ENCODE results near the gene ZBTB1. TPM values are rescaled to one million over a fixed set of nuclear protein-coding genes. Genes with fewer than 3 reads are reported as not detected.
A peak's percentile ranks its signal among the peaks of the same experiment; 100 is the strongest.

The ZBTB1 gene
- total RNA-seq, 3 donors from 2014 or later (not counting 1 experiment from before 2014, with no cell fraction given) = 146 to 166 (median 151) TPM

GRCh38 chr14:64503434-64504309, 898 bp upstream of the ZBTB1 start, which contains the start of gene ZBTB25:
Gene ZBTB25, minus strand, starts transcription at chr14:64503838. Its CDS starts 13,305 bp downstream, at chr14:64490533.
- Histone ChIP-seq H3K4me3 (ENCODE audit: low read length) (peak within 1 kb of the TSS; percentile 99), H3K27ac (ENCODE audit: low read length) (peak within 1 kb of the TSS; percentile 100), H3K4me1 (ENCODE audit: control insufficient read depth, insufficient read depth, low read length) (peaks cover 42% of the 10 kb centered on the region), H3K9me3 (ENCODE audit: control insufficient read depth, insufficient read depth, low read length) (no peaks in the 10 kb centered on the region), H3K27me3 (ENCODE audit: control insufficient read depth, insufficient read depth, low read length) (no peaks in the 10 kb centered on the region), H3K36me3 (ENCODE audit: control insufficient read depth, insufficient read depth, low read length) (peaks cover 2% of the 10 kb centered on the region)
- Mint-ChIP-seq H3K9me3 (no peaks in the 10 kb centered on the region), H3K4me1 (peaks cover 66 to 73% of the 10 kb centered on the region in 2 donors), H3K27ac (peak within 1 kb of the TSS; percentile 99), H3K4me3 (peak within 1 kb of the TSS; percentile 98), H3K27me3 (ENCODE audit: low read depth in 2 of 2) (no peaks in the 10 kb centered on the region), H3K36me3 (no peaks in the 10 kb centered on the region)
- ATAC-seq = peak; percentile 67 to 85 (median 70)
- no peak for TF ChIP-seq CTCF (IDR thresholded peaks at IDR 0.05)
- DNase-seq = peak; percentile 96 to 99
- WGBS (ENCODE audit: insufficient coverage) = under 1% methylated on average over 87 of the region's 87 CpGs
- intact Hi-C loops (cut with micrococcal nuclease) = loop anchor here (1.0 to 10.0 kb wide), 5 partner anchors 36 to 201 kb away; partner anchors contain the start of genes AKAP5, HSPA2, MTHFD1 and PLEKHG3

- peak overlapping the region; percentile 98 for H3K4me3 Mint-ChIP-seq
- H3K9me3 ChIP-seq (ENCODE audit: control insufficient read depth, insufficient read depth, low read length) = no peaks in the 10 kb centered on the region
- peaks cover 71 to 77% of the 10 kb centered on the region in 2 donors for H3K4me1 Mint-ChIP-seq
- WGBS (ENCODE audit: insufficient coverage) = under 1% methylated on average over 64 of the region's 68 CpGs
- intact Hi-C loops (cut with micrococcal nuclease) = loop anchor here (5.0 to 10.0 kb wide), 3 partner anchors 38 to 200 kb away; partner anchors contain the start of genes AKAP5, MTHFD1 and PLEKHG3
- H3K27me3 Mint-ChIP-seq (ENCODE audit: low read depth in 2 of 2) = no peaks in the 10 kb centered on the region
- no peaks in the 10 kb centered on the region for H3K27me3 ChIP-seq (ENCODE audit: control insufficient read depth, insufficient read depth, low read length)
- peak overlapping the region; percentile 100 for H3K27ac ChIP-seq (ENCODE audit: low read length)
- no peak for TF ChIP-seq CTCF (IDR thresholded peaks at IDR 0.05)
- peak overlapping the region; percentile 99 for H3K4me3 ChIP-seq (ENCODE audit: low read length)
- peak overlapping the region; percentile 99 for H3K27ac Mint-ChIP-seq
- peaks cover 48% of the 10 kb centered on the region for H3K4me1 ChIP-seq (ENCODE audit: control insufficient read depth, insufficient read depth, low read length)
- no peaks in the 10 kb centered on the region for H3K36me3 ChIP-seq (ENCODE audit: control insufficient read depth, insufficient read depth, low read length)
- peak; percentile 24 to 41 (median 27) for ATAC-seq
- no peaks in the 10 kb centered on the region for H3K9me3 Mint-ChIP-seq
- DNase-seq = peak; percentile 71 to 93
- no peaks in the 10 kb centered on the region for H3K36me3 Mint-ChIP-seq
These were observed 576 bp downstream of the ZBTB1 start for GRCh38 chr14:64504897-64505794.

- intact Hi-C loops (cut with micrococcal nuclease) = loop anchor here (10.0 kb wide), 1 partner anchor 198 kb away; the partner anchor contains the start of gene PLEKHG3
These were observed 2.2 kb downstream of the ZBTB1 start for GRCh38 chr14:64506721-64507120.

More at GRCh38 chr14:64506721-64507120, 2.2 kb downstream of the ZBTB1 start:
- Histone ChIP-seq H3K4me3 (ENCODE audit: low read length) (peak overlapping the region; percentile 1), H3K27ac (ENCODE audit: low read length) (peak overlapping the region; percentile 66), H3K36me3 (ENCODE audit: control insufficient read depth, insufficient read depth, low read length) (no peaks in the 10 kb centered on the region), H3K4me1 (ENCODE audit: control insufficient read depth, insufficient read depth, low read length) (peaks cover 40% of the 10 kb centered on the region), H3K9me3 (ENCODE audit: control insufficient read depth, insufficient read depth, low read length) (no peaks in the 10 kb centered on the region), H3K27me3 (ENCODE audit: control insufficient read depth, insufficient read depth, low read length) (no peaks in the 10 kb centered on the region)
- H3K4me3 Mint-ChIP-seq = peak overlapping the region; percentile 98
- WGBS (ENCODE audit: insufficient coverage) = no CpG with 5 or more reads among the region's 3 CpGs
- H3K9me3 Mint-ChIP-seq = no peaks in the 10 kb centered on the region
- peaks cover 79 to 85% of the 10 kb centered on the region in 2 donors for H3K4me1 Mint-ChIP-seq
- peak overlapping the region; percentile 99 for H3K27ac Mint-ChIP-seq
- TF ChIP-seq CTCF (IDR thresholded peaks at IDR 0.05) = no peak
- no peaks in the 10 kb centered on the region for H3K36me3 Mint-ChIP-seq
- no peak for ATAC-seq
- H3K27me3 Mint-ChIP-seq (ENCODE audit: low read depth in 2 of 2) = no peaks in the 10 kb centered on the region
- peak in 1 of 2 donors; percentile 48 for DNase-seq
